Fibroblast of lung (primary cell): ENCODE data around the gene MYEOV. TPM values are rescaled to one million over a fixed set of nuclear protein-coding genes. Genes with fewer than 3 reads are reported as not detected.
A peak's percentile ranks its signal among the peaks of the same experiment; 100 is the strongest.

Experiments used
- DNase-seq, 2 donors: peaks; one replicate each; pipeline versions ENCODE4 v3.0.0 to v3.0.0-alpha.2; 2010; ENCODE audit warnings: low read depth in 2 of 2
- H2AFZ ChIP-seq: 2 replicates; pipeline ENCODE4 v1.5.1; 2012; ENCODE audit warnings: low read length, control low read depth, inconsistent platforms
- H3K27ac ChIP-seq: 2 replicates; pipeline ENCODE4 v1.5.1; 2011; ENCODE audit warnings: low read length, control low read depth; ENCODE audit not compliant: insufficient read depth
- H3K27me3 ChIP-seq: 2 replicates; pipeline ENCODE4 v1.5.1; 2011; ENCODE audit warnings: mild to moderate bottlenecking, low read length; ENCODE audit not compliant: control insufficient read depth, insufficient read depth
- H3K36me3 ChIP-seq: 2 replicates; pipeline ENCODE4 v1.5.1; 2011; ENCODE audit warnings: low read length; ENCODE audit not compliant: control insufficient read depth, insufficient read depth
- H3K4me1 ChIP-seq: 2 replicates; pipeline ENCODE4 v1.5.1; 2011; ENCODE audit warnings: low read length; ENCODE audit not compliant: control insufficient read depth, insufficient read depth; ENCODE audit errors: extremely low read depth
- H3K4me2 ChIP-seq: 2 replicates; pipeline ENCODE4 v1.5.1; 2011; ENCODE audit warnings: low read length, control low read depth; ENCODE audit not compliant: insufficient read depth; ENCODE audit errors: extremely low read depth
- H3K4me3 ChIP-seq, 4 experiments: fragments of 200-600 bp in 1 of 4; sonication (generic) in 1 of 4; replicated peaks in 1 of 4; 2 replicates each; pipeline ENCODE4 v1.5.1; 2011 to 2016; ENCODE audit warnings: low read length in 4 of 4, low read depth in 3 of 4, mild to moderate bottlenecking in 3 of 4, control low read depth in 2 of 4, inconsistent platforms in 1 of 4, mixed read lengths in 1 of 4; ENCODE audit not compliant: insufficient read depth in 1 of 4; ENCODE audit errors: control extremely low read depth in 1 of 4
- H3K79me2 ChIP-seq: 2 replicates; pipeline ENCODE4 v1.5.1; 2012; ENCODE audit warnings: mild to moderate bottlenecking, low read length, inconsistent platforms; ENCODE audit not compliant: control insufficient read depth, insufficient read depth
- H3K9ac ChIP-seq: 2 replicates; pipeline ENCODE4 v1.5.1; 2011; ENCODE audit warnings: mild to moderate bottlenecking, low read length, control low read depth; ENCODE audit not compliant: insufficient read depth
- H3K9me3 ChIP-seq: 2 replicates; pipeline ENCODE4 v1.5.1; 2012; ENCODE audit warnings: low read depth, low read length; ENCODE audit not compliant: control insufficient read depth, insufficient read depth
- H4K20me1 ChIP-seq: 2 replicates; pipeline ENCODE4 v1.5.1; 2011; ENCODE audit warnings: low read length; ENCODE audit not compliant: control insufficient read depth, insufficient read depth; ENCODE audit errors: extremely low read depth
- EZH2 ChIP-seq: IDR thresholded peaks from 2 replicates; pipeline ENCODE4 v1.5.1; 2012; ENCODE audit warnings: low read length, control low read depth, mild to moderate bottlenecking; ENCODE audit errors: missing control alignments
- polyA plus RNA-seq, 2 donors: library from polyadenylated mRNA; depleted of rRNA in 1 of 2; stranded (reverse) in 1 of 2; unstranded in 1 of 2; fragments of >200 nt; gene quantifications; 2 replicates each; pipeline ENCODE4 v1.2.1, GENCODE V29; 2011 to 2012; ENCODE audit warnings: missing spikeins in 1 of 2
- total RNA-seq: library from RNA; depleted of rRNA; stranded (reverse); fragments of >200 nt; gene quantifications from 2 replicates; pipeline ENCODE4 v1.2.1, GENCODE V29; 2014
- TF ChIP-seq, protein P1 (sequence below), 2 donors: IDR thresholded peaks in 1 of 2; conservative IDR thresholded peaks in 1 of 2; 1 replicate in 1 of 2; 2 replicates in 1 of 2; pipeline ENCODE4 v1.5.1; 2011 to 2012; ENCODE audit warnings: low read length in 2 of 2, control low read depth in 1 of 2, inconsistent platforms in 1 of 2, low read depth in 1 of 2, mild to moderate bottlenecking in 1 of 2

MYEOV gene
- total and polyA plus RNA-seq, 2 donors (not counting 1 experiment from before 2014, with no cell fraction given), result 1.2 to 7.3 TPM

DNA sequence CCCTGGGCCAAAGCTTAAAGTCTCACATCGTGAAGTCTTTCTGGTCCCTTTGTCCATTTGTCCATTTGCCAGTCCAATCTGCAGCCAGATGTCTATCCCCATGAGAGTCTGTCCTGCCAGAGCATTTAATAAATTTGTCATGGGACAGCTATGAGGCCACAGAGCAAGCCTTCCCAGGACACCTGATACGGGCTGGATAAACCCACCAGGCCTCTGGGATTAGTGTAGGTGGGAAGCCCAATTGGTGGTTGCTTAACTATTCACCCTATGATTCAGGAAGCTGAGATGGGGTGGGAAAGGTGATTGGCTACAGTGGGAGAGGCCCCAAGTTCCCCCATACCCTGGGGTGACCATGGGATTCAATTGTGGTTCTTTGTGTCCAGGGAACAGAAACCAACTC lies 39.9 kb downstream of the MYEOV start:
- peaks cover 5% of the 10 kb centered on the region for H3K4me1 ChIP-seq
- DNase-seq, result no peak
- H3K4me3 ChIP-seq, result no peak overlapping the region
- H3K79me2 ChIP-seq, result no peaks in the 10 kb centered on the region
- no peaks in the 10 kb centered on the region for H3K36me3 ChIP-seq
- no peaks in the 10 kb centered on the region for H3K9me3 ChIP-seq
- no peaks in the 10 kb centered on the region for H3K27me3 ChIP-seq
- H2AFZ ChIP-seq, result no peak overlapping the region
- no peaks in the 10 kb centered on the region for H4K20me1 ChIP-seq
- no peak overlapping the region for H3K9ac ChIP-seq
- H3K27ac ChIP-seq, result no peak overlapping the region
- TF ChIP-seq, protein P1, sequence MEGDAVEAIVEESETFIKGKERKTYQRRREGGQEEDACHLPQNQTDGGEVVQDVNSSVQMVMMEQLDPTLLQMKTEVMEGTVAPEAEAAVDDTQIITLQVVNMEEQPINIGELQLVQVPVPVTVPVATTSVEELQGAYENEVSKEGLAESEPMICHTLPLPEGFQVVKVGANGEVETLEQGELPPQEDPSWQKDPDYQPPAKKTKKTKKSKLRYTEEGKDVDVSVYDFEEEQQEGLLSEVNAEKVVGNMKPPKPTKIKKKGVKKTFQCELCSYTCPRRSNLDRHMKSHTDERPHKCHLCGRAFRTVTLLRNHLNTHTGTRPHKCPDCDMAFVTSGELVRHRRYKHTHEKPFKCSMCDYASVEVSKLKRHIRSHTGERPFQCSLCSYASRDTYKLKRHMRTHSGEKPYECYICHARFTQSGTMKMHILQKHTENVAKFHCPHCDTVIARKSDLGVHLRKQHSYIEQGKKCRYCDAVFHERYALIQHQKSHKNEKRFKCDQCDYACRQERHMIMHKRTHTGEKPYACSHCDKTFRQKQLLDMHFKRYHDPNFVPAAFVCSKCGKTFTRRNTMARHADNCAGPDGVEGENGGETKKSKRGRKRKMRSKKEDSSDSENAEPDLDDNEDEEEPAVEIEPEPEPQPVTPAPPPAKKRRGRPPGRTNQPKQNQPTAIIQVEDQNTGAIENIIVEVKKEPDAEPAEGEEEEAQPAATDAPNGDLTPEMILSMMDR (conservative IDR thresholded peaks at IDR 0.05 in 1 of 2, IDR thresholded peaks at IDR 0.05 in 1 of 2; ENCODE audit: low read depth in 1 of 2, low read length in 2 of 2), result no peak
- no peak for TF ChIP-seq EZH2
- no peak overlapping the region for H3K4me2 ChIP-seq

DNA sequence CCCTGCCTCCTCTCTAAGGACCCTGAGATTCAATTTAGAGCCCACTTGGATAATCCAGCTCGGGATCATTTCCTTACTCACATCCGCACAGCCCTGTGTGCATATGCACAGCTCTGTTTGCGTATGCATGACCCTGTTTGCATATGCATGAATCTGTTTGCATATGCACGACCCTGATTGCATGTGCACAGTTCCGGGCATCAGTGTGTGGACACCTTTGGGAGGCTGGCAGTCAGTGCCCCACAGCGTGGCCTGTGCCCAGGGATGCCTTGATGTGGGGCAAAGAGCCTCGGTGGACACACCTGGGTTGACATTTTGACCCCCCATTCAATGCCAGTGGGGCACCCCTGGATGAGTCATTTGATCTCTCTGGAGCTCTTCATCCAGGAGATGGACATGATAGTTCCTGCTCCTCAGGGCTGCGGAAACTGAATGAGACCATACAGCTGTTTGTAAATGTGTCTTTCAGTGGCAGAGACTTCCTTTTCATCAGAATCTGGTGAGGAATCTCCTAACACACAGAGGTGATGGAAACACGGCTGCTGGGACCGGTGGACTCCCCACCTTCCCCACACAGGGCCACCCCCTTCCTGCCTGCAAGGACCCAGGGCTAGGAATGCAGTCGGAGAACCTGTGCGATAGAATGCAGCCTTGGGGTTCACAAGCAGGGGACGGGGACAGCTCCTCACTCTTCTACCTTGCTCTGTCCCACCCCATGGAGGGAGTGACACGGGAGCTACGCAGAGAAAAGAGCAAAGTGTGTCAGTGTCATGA lies 41.2 kb downstream of the MYEOV start:
- peaks cover 5% of the 10 kb centered on the region for H3K4me1 ChIP-seq
- H3K4me3 ChIP-seq, result no peak overlapping the region
- no peak for TF ChIP-seq EZH2
- TF ChIP-seq, protein P1 (conservative IDR thresholded peaks at IDR 0.05 in 1 of 2, IDR thresholded peaks at IDR 0.05 in 1 of 2; ENCODE audit: low read depth in 1 of 2, low read length in 2 of 2), result no peak
- H4K20me1 ChIP-seq, result no peaks in the 10 kb centered on the region
- no peaks in the 10 kb centered on the region for H3K36me3 ChIP-seq
- no peaks in the 10 kb centered on the region for H3K9me3 ChIP-seq
- H3K27ac ChIP-seq, result no peak overlapping the region
- no peak overlapping the region for H3K4me2 ChIP-seq
- no peak overlapping the region for H3K9ac ChIP-seq
- no peak overlapping the region for H2AFZ ChIP-seq
- no peaks in the 10 kb centered on the region for H3K27me3 ChIP-seq
- no peaks in the 10 kb centered on the region for H3K79me2 ChIP-seq
- DNase-seq, result no peak

DNA sequence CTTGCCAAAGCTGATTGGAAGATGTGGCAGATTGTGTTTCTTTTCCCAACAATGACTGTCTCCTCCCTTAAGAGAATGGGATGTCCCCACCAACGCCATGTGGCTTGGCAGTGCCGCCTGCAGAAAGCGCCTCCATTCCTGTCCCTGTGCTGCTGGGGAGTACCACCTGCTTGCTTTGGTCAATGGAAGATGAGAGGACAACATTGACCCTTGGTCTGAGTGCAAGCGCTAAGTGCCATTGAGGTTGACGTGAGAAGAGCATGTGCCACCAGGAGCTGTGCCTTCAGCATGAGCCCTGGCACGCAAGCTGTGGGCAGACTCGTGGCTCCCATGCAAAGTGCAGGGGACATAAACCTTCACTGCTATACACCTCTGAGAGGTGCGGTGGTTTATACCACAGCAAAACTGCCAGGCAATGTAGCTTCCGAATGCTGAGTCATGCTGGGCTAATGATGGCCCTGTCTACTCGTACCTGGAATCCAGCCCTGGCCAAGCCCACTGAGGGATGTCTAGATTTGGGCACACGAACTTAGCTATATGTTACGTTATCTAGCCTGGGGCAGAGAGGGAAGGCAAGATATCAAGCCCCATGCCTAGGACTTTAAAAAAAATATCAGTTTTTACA lies 41.9 kb downstream of the MYEOV start:
- TF ChIP-seq, protein P1 (conservative IDR thresholded peaks at IDR 0.05 in 1 of 2, IDR thresholded peaks at IDR 0.05 in 1 of 2; ENCODE audit: low read depth in 1 of 2, low read length in 2 of 2), result no peak
- no peak for TF ChIP-seq EZH2
- Histone ChIP-seq H3K36me3 (no peaks in the 10 kb centered on the region), H3K27ac (no peak overlapping the region), H4K20me1 (no peaks in the 10 kb centered on the region), H3K9ac (no peak overlapping the region), H3K4me2 (no peak overlapping the region), H3K4me3 (no peak overlapping the region), H3K79me2 (no peaks in the 10 kb centered on the region), H3K4me1 (peaks cover 5% of the 10 kb centered on the region), H2AFZ (no peak overlapping the region), H3K9me3 (no peaks in the 10 kb centered on the region), H3K27me3 (no peaks in the 10 kb centered on the region)
- peak in 1 of 2 donors; percentile 27 for DNase-seq
